HepG2 (cell line): ENCODE results near the gene HARS2. TPM values are rescaled to one million over a fixed set of nuclear protein-coding genes. Genes with fewer than 3 reads are reported as not detected.
"Not testable (repeated sequence)": the region's sequence is repeated elsewhere in the genome, so short reads cannot be mapped to it uniquely, and the experiment has no call there.

Experiments used
- ATAC-seq: fragments of 200-7000 bp; cut with Tn5 transposase; 3 replicates; pipeline ENCODE4 v1.9.1; 2020; ENCODE audit warnings: mild to moderate bottlenecking, moderate library complexity
- BruUV-seq: library from RNA; stranded (reverse); fragments of 400-500 nt; replicated peaks from 2 replicates; lab custom pipeline; 2021; lab: Mats Ljungman, UMichigan
- CTCF ChIA-PET: fragments of 300-600 bp; formaldehyde crosslinking; extraction: SDS; loops from one replicate; lab custom pipeline; 2021; ENCODE audit warnings: low total read pairs, inconsistent platforms, low intra/inter-chr PET ratio; lab: Yijun Ruan, JAX
- POLR2A ChIA-PET: fragments of 350-600 bp; sonication (Branson Sonifier 250); formaldehyde crosslinking; loops from one replicate; lab custom pipeline; 2020; ENCODE audit warnings: antibody characterized with exemption, inconsistent platforms; lab: Yijun Ruan, JAX
- DNase-seq: peaks from one replicate; pipeline ENCODE4 v3.0.0-alpha.2; 2015; ENCODE audit warnings: low spot score
- FAIRE-seq: peaks from 3 replicates; lab custom pipeline; 2011; peaks lifted over from hg19 to GRCh38; lab: Jason Lieb, UNC
- H2AFZ ChIP-seq: one replicate; pipeline ENCODE4 v1.6.1; 2011; ENCODE audit warnings: low read length, inconsistent platforms
- H3K27ac ChIP-seq: fragments of 300-600 bp; 3 replicates; pipeline ENCODE4 v1.8.0; 2011; ENCODE audit warnings: mixed run types, mild to moderate bottlenecking, mixed read lengths, low read length, inconsistent platforms; ENCODE audit not compliant: insufficient read depth; ENCODE audit errors: extremely low read length
- H3K27me3 ChIP-seq, 2 experiments: fragments of 200-600 bp in 1 of 2; 2 replicates in 1 of 2; 3 replicates in 1 of 2; pipeline versions ENCODE4 v1.6.0 to v1.8.0; 2011; ENCODE audit warnings: low read length in 2 of 2, mild to moderate bottlenecking in 2 of 2, moderate library complexity in 2 of 2, inconsistent platforms in 1 of 2; ENCODE audit not compliant: insufficient read depth in 2 of 2, control insufficient read depth in 1 of 2
- H3K36me3 ChIP-seq, 2 experiments: fragments of 200-600 bp in 1 of 2; replicated peaks in 1 of 2; 2 replicates in 1 of 2; 3 replicates in 1 of 2; pipeline versions ENCODE4 v1.5.1 to v1.8.0; 2011; ENCODE audit warnings: low read length in 2 of 2, inconsistent platforms in 1 of 2; ENCODE audit not compliant: insufficient read depth in 2 of 2, control insufficient read depth in 1 of 2
- H3K4me1 ChIP-seq: 2 replicates; pipeline ENCODE4 v1.5.1; 2012; ENCODE audit warnings: low read length, inconsistent platforms; ENCODE audit not compliant: insufficient read depth
- H3K4me2 ChIP-seq: 2 replicates; pipeline ENCODE4 v1.6.0; 2011; ENCODE audit warnings: low read depth, low read length, inconsistent platforms
- H3K4me3 ChIP-seq, 3 experiments: fragments of 200-600 bp in 1 of 3; sonication (generic), shearing (Covaris generic) in 1 of 3; replicated peaks in 1 of 3; 2 replicates each; pipeline ENCODE4 v1.5.1; 2011 to 2016; ENCODE audit warnings: low read length in 3 of 3, inconsistent platforms in 2 of 3, low read depth in 2 of 3, mild to moderate bottlenecking in 2 of 3, control low read depth in 1 of 3, mixed read lengths in 1 of 3; ENCODE audit not compliant: insufficient read depth in 1 of 3
- H3K79me2 ChIP-seq: one replicate; pipeline ENCODE4 v1.6.1; 2011; ENCODE audit warnings: low read length, inconsistent platforms; ENCODE audit not compliant: insufficient read depth
- H3K9ac ChIP-seq: 2 replicates; pipeline ENCODE4 v1.6.0; 2011; ENCODE audit warnings: mild to moderate bottlenecking, low read depth, low read length, inconsistent platforms; ENCODE audit not compliant: insufficient read depth
- H3K9me3 ChIP-seq: 2 replicates; pipeline ENCODE4 v1.5.1; 2012; ENCODE audit warnings: mild to moderate bottlenecking, low read length
- H4K20me1 ChIP-seq: 2 replicates; pipeline ENCODE4 v1.6.0; 2011; ENCODE audit warnings: inconsistent platforms, mild to moderate bottlenecking, low read length, moderate library complexity; ENCODE audit not compliant: insufficient read depth
- ARID3A ChIP-seq: IDR thresholded peaks from 2 replicates; pipeline ENCODE4 v1.6.1; 2012; ENCODE audit warnings: low read depth, low read length, improper control_type of control experiment
- FOXK2 ChIP-seq: fragments of 450-650 bp; IDR thresholded peaks from 2 replicates; pipeline ENCODE4 v1.6.1; 2016
- XBP1 ChIP-seq: sonication (generic); formaldehyde crosslinking; IDR thresholded peaks from 2 replicates; pipeline ENCODE4 v1.5.0; 2020; ENCODE audit warnings: missing genetic modification reagents
- ZNF253 ChIP-seq: sonication (generic); formaldehyde crosslinking; IDR thresholded peaks from 2 replicates; pipeline ENCODE4 v1.8.0; 2022; ENCODE audit warnings: mild to moderate bottlenecking, missing genetic modification reagents, borderline replicate concordance
- ZNF281 ChIP-seq: sonication (generic); formaldehyde crosslinking; IDR thresholded peaks from 2 replicates; pipeline ENCODE4 v1.4.0; 2020; ENCODE audit warnings: missing genetic modification reagents, borderline replicate concordance
- WGBS: methylation state at CpG from one replicate; pipeline ENCODE4 v1.1.6; 2017; ENCODE audit warnings: low lambda C conversion rate; 5-methylcytosine and 5-hydroxymethylcytosine counted together
- in situ Hi-C: cut with HindIII; loops from 2 replicates; pipeline ENCODE4 v1.10.0; 2017; ENCODE audit warnings: low pct_unique_long_range_greater_than_20kb; ENCODE audit not compliant: extremely low pct_ligation_motif_present
- intact Hi-C: fragments of 100-400 bp; cut with micrococcal nuclease; formaldehyde crosslinking; loops from one replicate; pipeline ENCODE4 v1.10.0; 2022; ENCODE audit not compliant: unreplicated experiment
- polyA plus RNA-seq, 8 experiments: library from polyadenylated mRNA; depleted of rRNA in 3 of 8; stranded (reverse) in 7 of 8; unstranded in 1 of 8; fragments of >200 nt; fragmentation: Illumina TruSeq in 4 of 8; extraction: Trizol in 4 of 8; gene quantifications; 2 replicates each; pipeline versions ENCODE4 v1.2.1 to v1.2.3, GENCODE V29; 2011 to 2016; ENCODE audit warnings: low read depth in 4 of 8, missing spikeins in 1 of 8, mixed read lengths in 1 of 8; ENCODE audit not compliant: insufficient read depth in 1 of 8
- total RNA-seq, 5 experiments: library from RNA; depleted of rRNA; stranded (reverse); fragments of >200 nt; fragmentation: Illumina TruSeq; extraction: Trizol; gene quantifications; 2 replicates each; pipeline ENCODE4 v1.2.3, GENCODE V29; 2016; ENCODE audit warnings: low read depth in 1 of 5
- TF ChIP-seq, protein P1 (sequence below): sonication (generic); formaldehyde crosslinking; IDR thresholded peaks from 2 replicates; pipeline ENCODE4 v1.8.0; 2023; ENCODE audit warnings: mild to moderate bottlenecking, missing genetic modification reagents
- TF ChIP-seq, protein P2 (sequence below): sonication (generic); formaldehyde crosslinking; IDR thresholded peaks from 2 replicates; pipeline ENCODE4 v1.4.0; 2020; ENCODE audit warnings: missing genetic modification reagents

Gene HARS2
- total and polyA plus RNA-seq, 2 of the 13 experiments (the other 11 are each of a cell fraction or from before 2014, with no cell fraction given): 17.9 to 25.8 TPM

DNA sequence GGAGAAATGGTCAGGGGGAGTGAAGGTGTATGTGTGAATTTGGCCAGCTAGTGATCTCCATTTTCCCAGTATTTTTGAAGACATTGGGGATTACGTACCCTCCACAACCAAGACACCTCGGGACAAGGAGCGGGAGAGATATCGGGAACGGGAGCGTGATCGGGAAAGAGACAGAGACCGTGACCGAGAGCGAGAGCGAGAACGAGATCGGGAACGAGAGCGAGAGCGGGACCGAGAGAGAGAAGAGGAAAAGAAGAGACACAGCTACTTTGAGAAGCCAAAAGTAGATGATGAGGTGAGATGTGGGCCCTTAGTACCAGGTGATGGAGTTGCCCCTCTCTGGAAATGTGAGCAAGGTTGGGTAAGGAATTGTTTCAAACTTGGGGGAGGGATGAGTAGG, 32.4 kb upstream of the HARS2 start (continued):
- TF ChIP-seq ZNF281 (CRISPR knock-in tag) (no peak), XBP1 (CRISPR knock-in tag) (no peak), FOXK2 (no peak), ARID3A (no peak), ZNF253 (CRISPR knock-in tag) (no peak)
- TF ChIP-seq, protein P1, sequence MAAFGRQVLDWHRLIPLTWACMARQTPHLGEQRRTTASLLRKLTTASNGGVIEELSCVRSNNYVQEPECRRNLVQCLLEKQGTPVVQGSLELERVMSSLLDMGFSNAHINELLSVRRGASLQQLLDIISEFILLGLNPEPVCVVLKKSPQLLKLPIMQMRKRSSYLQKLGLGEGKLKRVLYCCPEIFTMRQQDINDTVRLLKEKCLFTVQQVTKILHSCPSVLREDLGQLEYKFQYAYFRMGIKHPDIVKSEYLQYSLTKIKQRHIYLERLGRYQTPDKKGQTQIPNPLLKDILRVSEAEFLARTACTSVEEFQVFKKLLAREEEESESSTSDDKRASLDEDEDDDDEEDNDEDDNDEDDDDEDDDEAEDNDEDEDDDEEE (CRISPR knock-in tag): no peak
- TF ChIP-seq, protein P2, sequence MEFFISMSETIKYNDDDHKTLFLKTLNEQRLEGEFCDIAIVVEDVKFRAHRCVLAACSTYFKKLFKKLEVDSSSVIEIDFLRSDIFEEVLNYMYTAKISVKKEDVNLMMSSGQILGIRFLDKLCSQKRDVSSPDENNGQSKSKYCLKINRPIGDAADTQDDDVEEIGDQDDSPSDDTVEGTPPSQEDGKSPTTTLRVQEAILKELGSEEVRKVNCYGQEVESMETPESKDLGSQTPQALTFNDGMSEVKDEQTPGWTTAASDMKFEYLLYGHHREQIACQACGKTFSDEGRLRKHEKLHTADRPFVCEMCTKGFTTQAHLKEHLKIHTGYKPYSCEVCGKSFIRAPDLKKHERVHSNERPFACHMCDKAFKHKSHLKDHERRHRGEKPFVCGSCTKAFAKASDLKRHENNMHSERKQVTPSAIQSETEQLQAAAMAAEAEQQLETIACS (CRISPR knock-in tag): no peak

DNA sequence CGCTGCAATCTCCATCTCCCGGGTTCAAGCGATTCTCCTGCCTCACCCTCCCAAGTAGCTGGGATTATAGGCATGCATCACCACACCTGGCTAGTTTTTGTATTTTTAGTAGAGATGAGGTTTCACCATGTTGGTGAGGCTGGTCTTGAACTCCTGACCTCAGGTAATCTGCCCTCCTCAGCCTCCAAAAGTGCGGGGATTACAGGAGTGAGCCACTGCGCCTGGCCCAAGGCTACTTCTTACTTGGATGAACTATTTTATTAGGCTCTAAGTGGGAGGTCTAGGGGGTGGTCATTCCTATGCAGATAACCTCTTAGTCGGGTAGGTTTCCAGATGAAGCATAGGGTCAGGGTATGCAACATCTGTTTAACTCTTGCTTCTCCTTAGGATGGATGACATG, 30.9 kb upstream of the HARS2 start:
- H4K20me1 ChIP-seq, intact Hi-C loops, H3K4me3 ChIP-seq, H2AFZ ChIP-seq, CTCF ChIA-PET, DNase-seq, H3K79me2 ChIP-seq, ATAC-seq, BruUV-seq, H3K9me3 ChIP-seq, FAIRE-seq, H3K27ac ChIP-seq, H3K27me3 ChIP-seq, in situ Hi-C loops, H3K4me2 ChIP-seq, H3K9ac ChIP-seq: not testable (repeated sequence)
- Histone ChIP-seq H3K36me3 (peaks cover 38 to 68% of the 10 kb centered on the region in 2 experiments), H3K4me1 (peaks cover 11% of the 10 kb centered on the region)
- POLR2A ChIA-PET: interaction anchor here (0.9 kb wide), 1 partner anchor 13 kb away, joined by 3 read pairs; the partner anchor contains the start of genes IK and NDUFA2
- 98% methylated on average over 6 of the region's 6 CpGs for WGBS
